GM19351 (cell line): ENCODE measurements around the gene MESD.
"Not testable (repeated sequence)": the region's sequence is repeated elsewhere in the genome, so short reads cannot be mapped to it uniquely, and the experiment has no call there.

Source experiments
- ATAC-seq: cut with Tn5 transposase; IDR thresholded peaks from one replicate; pipeline ENCODE4 v1.9.1; 2021; ENCODE audit warnings: mild to moderate bottlenecking, moderate library complexity; ENCODE audit not compliant: unreplicated experiment

Gene MESD

DNA sequence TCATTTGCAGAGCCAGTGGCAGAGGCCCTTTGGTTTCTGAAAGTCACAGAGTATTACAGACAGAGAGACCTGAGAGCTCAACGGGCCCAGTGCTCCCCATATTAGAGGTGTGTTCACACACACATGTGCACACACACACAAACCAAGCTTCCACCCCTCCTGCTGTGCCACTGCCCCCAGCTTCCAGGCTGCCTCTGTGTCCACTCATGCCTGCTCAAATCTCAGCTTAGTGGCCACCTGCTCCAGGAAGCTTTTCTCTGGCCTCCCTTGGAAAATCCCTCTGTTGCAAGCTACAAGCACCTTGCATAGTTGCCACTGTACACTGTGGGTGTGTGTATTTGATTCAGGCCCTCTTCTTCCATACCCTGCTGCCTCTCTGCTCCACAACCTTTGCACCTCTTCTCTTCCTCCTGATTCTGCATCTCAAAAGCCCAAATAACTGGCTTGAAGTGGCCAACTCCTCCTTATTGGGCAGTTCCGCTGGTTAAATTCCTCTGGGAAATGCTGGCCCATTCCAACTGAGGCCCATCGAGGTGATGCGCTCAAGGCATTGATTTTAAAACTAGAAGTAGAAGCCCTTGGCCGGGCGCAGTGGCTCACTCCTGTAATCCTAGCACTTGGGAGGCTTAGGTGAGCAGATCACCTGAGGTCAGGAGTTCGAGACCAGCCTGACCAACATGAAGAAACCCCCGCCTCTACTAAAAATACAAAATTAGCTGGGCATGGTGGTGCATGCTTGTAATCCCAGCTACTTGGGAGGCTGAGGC, 23.0 kb downstream of the MESD start:
- ATAC-seq = no peak

DNA sequence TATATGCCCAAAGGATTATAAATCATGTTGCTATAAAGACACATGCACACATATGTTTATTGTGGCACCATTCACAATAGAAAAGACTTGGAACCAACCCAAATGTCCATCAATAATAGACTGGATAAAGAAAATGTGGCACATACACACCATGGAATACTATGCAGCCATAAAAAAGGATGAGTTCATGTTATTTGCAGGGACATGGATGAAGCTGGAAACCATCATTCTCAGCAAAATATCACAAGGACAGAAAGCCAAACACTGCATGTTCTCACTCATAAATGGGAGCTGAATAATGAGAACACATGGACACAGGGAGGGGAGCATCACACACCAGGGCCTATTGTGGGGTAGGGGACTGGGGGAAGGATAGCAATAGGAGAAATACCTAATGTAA, 24.2 kb downstream of the MESD start:
- ATAC-seq = not testable (repeated sequence)

DNA sequence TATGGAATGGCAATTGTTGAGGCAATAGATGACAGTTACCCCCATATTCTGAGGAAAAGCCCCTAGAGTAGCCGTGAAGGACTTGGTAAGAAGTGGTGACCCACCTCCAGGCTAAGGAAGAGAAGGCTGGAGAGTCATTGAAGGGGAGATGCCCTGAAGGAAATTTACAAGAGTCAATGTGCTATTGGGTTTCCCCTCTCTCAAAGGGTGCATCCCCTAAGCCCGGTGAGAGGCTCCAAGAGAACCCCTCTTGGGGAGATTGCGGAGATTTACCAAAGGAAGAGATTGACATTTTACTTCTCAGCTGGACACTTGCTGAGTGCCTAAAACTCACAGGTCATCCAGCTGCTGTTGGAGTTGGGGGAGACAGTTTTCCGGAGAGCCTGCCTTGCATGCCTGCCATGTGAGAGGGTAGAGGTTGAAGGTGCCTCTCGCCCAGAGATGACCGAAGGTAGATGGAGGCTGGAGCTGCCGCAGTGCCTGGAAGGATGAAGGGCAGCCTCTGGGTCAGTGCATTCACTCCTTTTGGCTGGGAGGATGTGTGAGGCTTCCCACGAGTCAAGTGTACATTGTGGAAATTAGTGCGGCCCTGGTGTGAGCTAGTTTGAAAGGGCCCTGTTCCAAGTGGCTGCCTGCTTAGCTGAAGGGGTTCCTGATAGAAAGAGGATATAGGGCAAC, 30.7 kb downstream of the MESD start:
- no peak for ATAC-seq

GRCh38 chr15:80957976-80958375, 31.6 kb downstream of the MESD start:
- no peak for ATAC-seq

DNA sequence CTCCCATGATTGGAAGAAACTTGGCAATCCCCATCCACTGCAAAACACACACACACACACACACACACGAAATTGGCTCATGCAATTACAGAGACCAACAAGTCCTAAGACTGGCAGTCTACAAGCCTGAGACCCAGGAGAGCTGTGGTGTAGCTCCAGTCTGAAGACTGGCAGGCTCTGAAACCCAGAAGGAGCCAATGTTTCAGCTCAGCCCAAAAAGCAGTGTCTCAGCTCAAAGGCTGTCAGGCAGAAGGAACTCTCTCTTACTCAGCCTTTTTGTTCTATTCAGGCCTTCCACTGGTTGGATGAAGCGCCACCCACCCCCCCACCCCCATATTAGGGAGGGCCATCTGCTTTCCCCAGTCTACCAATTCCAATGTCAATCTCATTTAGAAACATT, 32.1 kb downstream of the MESD start:
- no peak for ATAC-seq

GRCh38 chr15:80955571-80956452, 33.8 kb downstream of the MESD start:
- ATAC-seq = not testable (repeated sequence)

DNA sequence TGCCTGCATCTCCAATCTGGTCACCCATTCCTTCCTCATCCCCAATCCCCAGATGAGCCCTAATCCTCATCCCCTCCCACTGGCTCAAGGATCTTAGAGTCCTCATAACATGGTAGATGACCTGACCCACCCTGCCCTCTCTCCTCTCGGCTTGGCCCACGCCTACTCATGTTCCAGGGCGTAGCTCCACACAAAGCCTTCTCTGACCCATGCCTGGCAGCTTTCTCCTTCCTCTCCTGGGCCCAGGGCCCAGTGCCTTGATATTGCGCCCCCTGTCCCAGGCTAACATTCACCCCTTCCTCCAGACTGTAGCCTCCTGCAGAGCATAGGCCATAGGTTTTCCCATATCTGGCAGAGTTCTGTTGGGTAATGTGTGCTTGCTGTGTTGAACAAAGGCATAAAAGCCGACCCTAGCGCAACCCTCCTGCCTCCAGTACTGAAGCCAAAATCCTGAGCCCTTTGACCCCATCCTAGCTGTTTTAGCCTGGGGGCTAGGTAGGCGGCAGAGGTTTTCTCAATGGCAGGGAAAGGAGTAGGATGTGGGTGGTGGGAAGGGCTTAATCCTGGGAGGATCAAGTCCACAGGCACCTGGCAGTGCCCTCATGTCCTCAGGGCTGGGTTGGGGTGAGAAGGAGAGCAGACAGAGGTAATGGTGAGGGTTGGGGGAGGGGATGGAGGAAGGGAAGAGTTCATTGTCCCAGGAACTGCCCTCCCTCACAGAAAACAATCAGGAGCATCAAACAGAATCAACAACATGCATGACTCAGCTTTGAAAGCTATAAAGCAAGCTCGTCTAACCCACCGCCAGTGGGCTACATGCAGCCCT, 35.5 kb downstream of the MESD start:
- no peak for ATAC-seq

- ATAC-seq = no peak
These were observed 36.3 kb downstream of the MESD start for GRCh38 chr15:80953001-80953952.

GRCh38 chr15:80951941-80952340, 37.7 kb downstream of the MESD start:
- no peak for ATAC-seq

GRCh38 chr15:80950291-80951078, 39.1 kb downstream of the MESD start:
- ATAC-seq = no peak

- no peak for ATAC-seq
These were observed 39.9 kb downstream of the MESD start for GRCh38 chr15:80949756-80950155.

DNA sequence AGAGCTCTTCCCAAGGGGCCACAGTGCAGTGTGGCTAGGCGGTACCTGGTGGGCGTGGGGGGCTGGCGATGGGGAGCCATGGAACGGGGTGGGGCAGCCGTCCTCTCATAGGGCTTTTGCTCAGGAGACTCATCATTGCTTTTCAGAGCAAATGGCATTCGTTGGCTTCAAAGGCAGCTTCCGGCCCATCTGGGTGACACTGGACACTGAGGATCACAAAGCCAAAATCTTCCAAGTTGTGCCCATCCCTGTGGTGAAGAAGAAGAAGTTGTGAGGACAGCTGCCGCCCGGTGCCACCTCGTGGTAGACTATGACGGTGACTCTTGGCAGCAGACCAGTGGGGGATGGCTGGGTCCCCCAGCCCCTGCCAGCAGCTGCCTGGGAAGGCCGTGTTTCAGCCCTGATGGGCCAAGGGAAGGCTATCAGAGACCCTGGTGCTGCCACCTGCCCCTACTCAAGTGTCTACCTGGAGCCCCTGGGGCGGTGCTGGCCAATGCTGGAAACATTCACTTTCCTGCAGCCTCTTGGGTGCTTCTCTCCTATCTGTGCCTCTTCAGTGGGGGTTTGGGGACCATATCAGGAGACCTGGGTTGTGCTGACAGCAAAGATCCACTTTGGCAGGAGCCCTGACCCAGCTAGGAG, 40.8 kb downstream of the MESD start:
- no peak for ATAC-seq

GRCh38 chr15:80946576-80946975, 43.0 kb downstream of the MESD start:
- no peak for ATAC-seq

DNA sequence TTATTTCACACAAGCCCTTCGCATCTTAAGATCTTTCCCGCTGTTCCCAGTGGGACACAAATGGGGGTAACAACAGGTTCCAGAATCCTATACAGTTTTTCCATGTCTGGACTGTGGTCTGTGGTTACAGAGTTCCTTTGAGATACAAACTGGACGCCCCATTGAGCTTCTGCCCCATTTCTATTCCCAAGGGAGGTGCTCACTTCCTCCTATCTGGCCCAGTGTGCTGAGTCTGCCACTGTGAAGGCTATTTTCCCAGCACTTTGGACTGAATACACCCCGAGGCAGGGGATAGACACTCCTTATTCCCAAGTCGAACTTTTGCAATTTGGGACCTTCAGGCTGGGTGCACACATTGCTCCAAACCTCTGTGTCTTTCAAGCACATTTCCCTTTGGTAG, 44.0 kb downstream of the MESD start:
- ATAC-seq = no peak

GRCh38 chr15:80944818-80945217, 44.8 kb downstream of the MESD start:
- no peak for ATAC-seq

DNA sequence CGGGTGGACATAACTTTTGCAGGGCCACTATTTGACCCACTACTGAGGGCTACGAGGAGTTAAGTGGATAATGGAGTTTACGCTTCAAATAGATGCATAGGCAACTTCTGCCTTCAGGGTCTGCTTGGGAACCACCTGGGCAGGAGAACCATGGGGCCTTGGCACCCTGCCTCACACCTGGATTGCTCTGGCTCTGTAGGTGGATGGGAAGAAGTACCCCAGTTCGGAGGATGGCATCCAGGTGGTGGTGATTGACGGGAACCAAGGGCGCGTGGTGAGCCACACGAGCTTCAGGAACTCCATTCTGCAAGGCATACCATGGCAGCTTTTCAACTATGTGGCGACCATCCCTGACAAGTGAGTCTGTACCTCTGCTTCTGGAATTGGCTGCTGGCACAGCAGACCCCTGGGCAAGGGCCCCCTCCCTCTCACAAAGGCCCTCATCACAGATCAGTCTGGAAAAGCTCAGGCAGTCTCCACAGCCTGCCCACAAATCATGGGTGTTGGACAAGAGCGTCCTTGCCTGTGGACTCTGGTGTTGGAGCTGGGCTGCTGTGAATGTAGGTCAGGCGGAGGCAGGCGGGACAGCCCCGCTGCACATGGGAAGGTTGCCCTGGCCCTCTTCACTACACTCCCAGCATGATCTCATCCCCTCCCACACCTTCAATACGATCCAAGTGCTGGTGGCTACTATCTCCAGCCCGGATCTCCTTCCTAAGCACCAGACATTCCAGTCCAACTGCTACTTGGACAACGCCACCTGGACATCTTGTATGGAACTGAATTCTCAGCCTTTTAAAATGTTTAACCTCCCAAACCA, 46.7 kb downstream of the MESD start:
- ATAC-seq = no peak

DNA sequence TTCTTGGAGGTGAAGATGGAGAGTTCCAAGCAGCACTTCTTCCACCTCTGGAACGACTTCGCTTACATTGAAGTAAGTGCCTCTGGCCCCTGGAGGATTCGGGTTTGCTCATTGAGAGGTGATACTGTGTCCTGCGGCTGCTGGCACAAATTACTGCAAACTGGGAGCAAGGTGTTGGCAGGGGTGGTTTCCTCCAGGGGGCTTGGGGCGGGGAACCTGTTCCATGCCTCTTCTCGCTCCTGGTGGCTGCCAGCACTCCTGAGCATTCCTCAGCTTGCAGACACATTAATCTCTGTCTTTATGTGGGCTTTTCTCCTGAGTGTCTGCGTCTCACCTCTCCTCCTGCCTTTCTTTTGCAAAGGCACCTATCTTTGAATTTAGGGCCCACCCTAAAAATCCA, 47.4 kb downstream of the MESD start:
- no peak for ATAC-seq
